DOHH2 (cell line): ENCODE results near the gene CSMD2.

Source experiments
- H3F3A ChIP-seq: fragments of 200-600 bp; sonication (generic), shearing (Covaris generic); 2 replicates; pipeline ENCODE4 v1.6.0; 2016; ENCODE audit warnings: antibody characterized with exemption, mild to moderate bottlenecking; ENCODE audit not compliant: control insufficient read depth, insufficient read depth
- H3K27ac ChIP-seq: fragments of 200-600 bp; sonication (generic); 2 replicates; pipeline ENCODE4 v1.5.1; 2014; ENCODE audit warnings: low read depth, mild to moderate bottlenecking, low read length, moderate library complexity
- H3K27me3 ChIP-seq: fragments of 200-600 bp; sonication (generic); 2 replicates; pipeline ENCODE4 v1.6.1; 2014; ENCODE audit warnings: mild to moderate bottlenecking, low read length, mixed read lengths; ENCODE audit not compliant: control insufficient read depth
- H3K36me3 ChIP-seq: fragments of 200-600 bp; sonication (generic); 2 replicates; pipeline ENCODE4 v1.6.1; 2014; ENCODE audit warnings: mild to moderate bottlenecking, low read length, moderate library complexity, mixed read lengths; ENCODE audit not compliant: control insufficient read depth
- H3K4me1 ChIP-seq: fragments of 200-600 bp; sonication (generic); 2 replicates; pipeline ENCODE4 v1.6.1; 2014; ENCODE audit warnings: mild to moderate bottlenecking, low read length, mixed read lengths; ENCODE audit not compliant: control insufficient read depth
- H3K4me2 ChIP-seq: fragments of 200-600 bp; sonication (generic); 2 replicates; pipeline ENCODE4 v1.6.0; 2014; ENCODE audit warnings: mild to moderate bottlenecking, low read length, moderate library complexity
- H3K4me3 ChIP-seq: fragments of 200-600 bp; sonication (generic); 2 replicates; pipeline ENCODE4 v1.5.1; 2014; ENCODE audit warnings: mild to moderate bottlenecking, low read length, mixed read lengths
- H3K79me2 ChIP-seq: fragments of 200-600 bp; sonication (generic); 2 replicates; pipeline ENCODE4 v1.6.1; 2014; ENCODE audit warnings: mild to moderate bottlenecking, low read length, mixed read lengths; ENCODE audit not compliant: control insufficient read depth
- H3K9me2 ChIP-seq: fragments of 200-600 bp; sonication (generic); replicated peaks from 2 replicates; pipeline ENCODE4 v1.6.1; 2014; ENCODE audit warnings: mild to moderate bottlenecking, low read length, mixed read lengths; ENCODE audit not compliant: control insufficient read depth
- H3K9me3 ChIP-seq: fragments of 200-600 bp; sonication (generic); 2 replicates; pipeline ENCODE4 v1.6.1; 2014; ENCODE audit warnings: antibody characterized with exemption, low read length, mixed read lengths; ENCODE audit not compliant: control insufficient read depth, insufficient read depth
- H4K20me1 ChIP-seq: fragments of 200-600 bp; sonication (generic); 2 replicates; pipeline ENCODE4 v1.6.0; 2014; ENCODE audit warnings: low read depth, mild to moderate bottlenecking, antibody characterized with exemption, low read length, moderate library complexity; ENCODE audit not compliant: control insufficient read depth, insufficient read depth
- EZH2phosphoT487 ChIP-seq: fragments of 200-600 bp; sonication (generic); IDR thresholded peaks from 2 replicates; pipeline ENCODE4 v1.6.1; 2017; ENCODE audit warnings: borderline replicate concordance, mild to moderate bottlenecking, antibody characterized with exemption, low read length, moderate library complexity, mixed read lengths
- TF ChIP-seq, protein P1 (sequence below): fragments of 200-600 bp; sonication (generic); IDR thresholded peaks from one replicate; pipeline ENCODE4 v1.5.1; 2014; ENCODE audit warnings: antibody characterized with exemption, mild to moderate bottlenecking, low read depth, low read length; ENCODE audit not compliant: poor library complexity, severe bottlenecking

The CSMD2 gene

GRCh38 chr1:33986390-33987095 lies 178.5 kb downstream of the CSMD2 start:
- H3K4me2 ChIP-seq = no peak overlapping the region
- no peaks in the 10 kb centered on the region for H3K79me2 ChIP-seq
- H3K27ac ChIP-seq = no peak overlapping the region
- no peaks in the 10 kb centered on the region for H3K36me3 ChIP-seq
- H4K20me1 ChIP-seq = no peaks in the 10 kb centered on the region
- no peak for TF ChIP-seq EZH2phosphoT487
- TF ChIP-seq, protein P1, sequence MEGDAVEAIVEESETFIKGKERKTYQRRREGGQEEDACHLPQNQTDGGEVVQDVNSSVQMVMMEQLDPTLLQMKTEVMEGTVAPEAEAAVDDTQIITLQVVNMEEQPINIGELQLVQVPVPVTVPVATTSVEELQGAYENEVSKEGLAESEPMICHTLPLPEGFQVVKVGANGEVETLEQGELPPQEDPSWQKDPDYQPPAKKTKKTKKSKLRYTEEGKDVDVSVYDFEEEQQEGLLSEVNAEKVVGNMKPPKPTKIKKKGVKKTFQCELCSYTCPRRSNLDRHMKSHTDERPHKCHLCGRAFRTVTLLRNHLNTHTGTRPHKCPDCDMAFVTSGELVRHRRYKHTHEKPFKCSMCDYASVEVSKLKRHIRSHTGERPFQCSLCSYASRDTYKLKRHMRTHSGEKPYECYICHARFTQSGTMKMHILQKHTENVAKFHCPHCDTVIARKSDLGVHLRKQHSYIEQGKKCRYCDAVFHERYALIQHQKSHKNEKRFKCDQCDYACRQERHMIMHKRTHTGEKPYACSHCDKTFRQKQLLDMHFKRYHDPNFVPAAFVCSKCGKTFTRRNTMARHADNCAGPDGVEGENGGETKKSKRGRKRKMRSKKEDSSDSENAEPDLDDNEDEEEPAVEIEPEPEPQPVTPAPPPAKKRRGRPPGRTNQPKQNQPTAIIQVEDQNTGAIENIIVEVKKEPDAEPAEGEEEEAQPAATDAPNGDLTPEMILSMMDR = no peak
- no peaks in the 10 kb centered on the region for H3K9me2 ChIP-seq
- no peaks in the 10 kb centered on the region for H3K9me3 ChIP-seq
- H3K4me3 ChIP-seq = no peak overlapping the region
- no peaks in the 10 kb centered on the region for H3F3A ChIP-seq
- H3K27me3 ChIP-seq = no peaks in the 10 kb centered on the region
- no peaks in the 10 kb centered on the region for H3K4me1 ChIP-seq

DNA sequence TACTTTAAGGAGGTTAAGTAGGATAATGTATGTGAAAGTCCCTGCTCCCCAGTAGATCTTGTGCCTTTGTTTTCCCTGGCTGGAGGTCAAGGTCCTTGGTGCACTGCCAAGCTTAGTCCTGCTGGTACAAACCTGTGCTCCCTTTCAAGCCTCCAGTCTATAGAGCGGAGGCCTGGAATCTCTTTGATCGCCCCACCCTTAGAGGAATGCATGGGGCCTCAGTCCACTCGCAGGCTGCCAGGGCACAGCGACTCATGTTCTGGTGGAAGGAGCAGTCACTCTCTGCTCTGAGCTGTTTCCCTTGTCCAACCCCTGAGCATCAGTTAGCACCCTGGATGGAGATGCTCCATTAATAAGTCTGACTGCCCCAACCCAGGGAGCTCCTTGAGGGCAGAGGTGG lies 179.4 kb downstream of the CSMD2 start:
- Histone ChIP-seq H3K4me1 (no peaks in the 10 kb centered on the region), H3K79me2 (no peaks in the 10 kb centered on the region), H3K4me2 (no peak overlapping the region), H3K9me2 (no peaks in the 10 kb centered on the region), H4K20me1 (no peaks in the 10 kb centered on the region), H3K9me3 (no peaks in the 10 kb centered on the region), H3K36me3 (no peaks in the 10 kb centered on the region), H3K27ac (no peak overlapping the region), H3K27me3 (no peaks in the 10 kb centered on the region), H3F3A (no peaks in the 10 kb centered on the region), H3K4me3 (no peak overlapping the region)
- TF ChIP-seq, protein P1 = no peak
- no peak for TF ChIP-seq EZH2phosphoT487

DNA sequence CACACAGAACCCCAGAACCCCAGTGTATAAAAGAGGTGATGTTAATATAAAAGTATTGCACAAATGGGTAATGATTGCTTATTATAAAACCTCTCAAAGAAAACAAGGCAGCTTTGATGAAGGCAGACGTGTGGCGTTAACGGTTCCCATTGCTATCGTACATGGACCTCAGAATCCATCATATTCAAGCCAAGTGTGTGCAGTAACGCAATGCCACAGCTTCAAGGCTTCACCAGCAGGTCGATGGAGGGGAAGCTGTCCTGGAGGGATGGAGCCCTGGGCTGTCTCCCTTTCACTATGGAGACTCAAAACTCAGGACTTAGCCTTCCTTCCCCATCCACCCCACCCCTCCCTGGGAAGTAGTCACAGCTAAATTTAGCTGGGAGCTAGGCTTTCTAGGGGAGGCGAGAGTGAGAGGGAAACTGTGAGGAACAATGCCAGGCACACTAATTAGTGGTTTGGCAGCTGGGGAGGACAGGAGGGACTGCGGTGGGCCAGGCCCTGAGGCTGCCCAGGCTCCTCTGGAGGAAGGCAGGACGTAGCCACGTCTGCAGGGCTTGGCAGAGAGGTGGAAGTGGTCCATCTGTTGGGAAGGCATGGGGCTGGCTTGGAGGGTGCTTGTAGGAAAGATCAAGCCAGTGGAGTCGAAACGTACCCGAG lies 180.0 kb downstream of the CSMD2 start:
- Histone ChIP-seq H3K27ac (no peak overlapping the region), H3K9me2 (no peaks in the 10 kb centered on the region), H3F3A (no peaks in the 10 kb centered on the region), H3K36me3 (no peaks in the 10 kb centered on the region), H4K20me1 (no peaks in the 10 kb centered on the region), H3K27me3 (no peaks in the 10 kb centered on the region), H3K4me1 (no peaks in the 10 kb centered on the region), H3K9me3 (no peaks in the 10 kb centered on the region), H3K79me2 (no peaks in the 10 kb centered on the region), H3K4me2 (no peak overlapping the region), H3K4me3 (no peak overlapping the region)
- TF ChIP-seq, protein P1 = no peak
- no peak for TF ChIP-seq EZH2phosphoT487
